GM12892 (cell line): ENCODE measurements around the gene COL15A1.

Experiments
- POLR2A ChIP-seq: IDR thresholded peaks from 2 replicates; pipeline ENCODE4 v1.6.1; 2011; ENCODE audit warnings: low read depth, low read length, control low read depth
- POLR2AphosphoS5 ChIP-seq: IDR thresholded peaks from 2 replicates; pipeline ENCODE4 v1.6.1; 2011; ENCODE audit warnings: low read depth, low read length, control low read depth
- TAF1 ChIP-seq: IDR thresholded peaks from 2 replicates; pipeline ENCODE4 v1.6.1; 2011; ENCODE audit warnings: low read depth, mild to moderate bottlenecking, control low read depth, low read length, borderline replicate concordance

- TF ChIP-seq POLR2A = no peak
- no peak for TF ChIP-seq POLR2AphosphoS5
- TF ChIP-seq TAF1 = no peak
These were observed 80.1 kb downstream of the COL15A1 start for GRCh38 chr9:99023831-99024230.
